ENCODE measurements around the gene KAT2A. TPM values are rescaled to one million over a fixed set of nuclear protein-coding genes. Genes with fewer than 3 reads are reported as not detected.

The KAT2A gene
- total RNA-seq, 1 experiment from 2014 or later = 43.5 TPM

GRCh38 chr17:42072323-42073187, 48.6 kb downstream of the KAT2A start:
- no peak overlapping the region for H4K8ac ChIP-seq (replicated peaks; ENCODE audit: insufficient read length, low read depth, low read length)
- H2AFZ ChIP-seq (ENCODE audit: low read length) = no peak overlapping the region
- no peak overlapping the region for H3K18ac ChIP-seq (ENCODE audit: insufficient read length, low read depth, low read length)

More at GRCh38 chr17:42072323-42073187, 48.6 kb downstream of the KAT2A start:
- Histone ChIP-seq H2BK20ac (ENCODE audit: low read depth, low read length, poor library complexity, severe bottlenecking) (no peak overlapping the region), H3K14ac (ENCODE audit: insufficient read depth, low read length) (no peak overlapping the region), H3K9me3 (ENCODE audit: control insufficient read depth, low read depth, low read length) (no peaks in the 10 kb centered on the region), H3K79me1 (ENCODE audit: insufficient read depth, low read depth, low read length, poor library complexity, severe bottlenecking) (no peaks in the 10 kb centered on the region), H4K91ac (ENCODE audit: insufficient read length, low read depth, low read length) (no peak overlapping the region), H3K9ac (ENCODE audit: extremely low read depth, insufficient read length, low read length) (no peak overlapping the region), H3K4me2 (ENCODE audit: insufficient read depth, insufficient read length, low read length) (peak overlapping the region; percentile 48), H2BK5ac (ENCODE audit: insufficient read length, low read length) (no peak overlapping the region), H3K79me2 (ENCODE audit: insufficient read depth, low read length) (no peaks in the 10 kb centered on the region), H4K5ac (ENCODE audit: insufficient read length, low read depth, low read length) (no peak overlapping the region), H2BK120ac (ENCODE audit: low read depth, low read length, poor library complexity, severe bottlenecking) (no peak overlapping the region), H3K27ac (ENCODE audit: insufficient read length, low read depth, low read length) (no peak overlapping the region), H2AK5ac (ENCODE audit: insufficient read length, low read length) (no peak overlapping the region), H3K27me3 (ENCODE audit: insufficient read depth, low read length) (no peaks in the 10 kb centered on the region), H3K23me2 (ENCODE audit: insufficient read length, low read depth, low read length, poor library complexity, severe bottlenecking) (peaks cover 6% of the 10 kb centered on the region), H3K4me1 (ENCODE audit: insufficient read depth, low read length) (0 out of 2 replicates have a peak, but pooled peaks cover 3% of the 10 kb centered on the region), H3K23ac (ENCODE audit: insufficient read length, low read depth, low read length) (no peak overlapping the region), H3K56ac (ENCODE audit: insufficient read length, low read depth, low read length) (no peak overlapping the region), H2BK15ac (ENCODE audit: low read depth, low read length) (no peak overlapping the region), H3T11ph (ENCODE audit: low read length) (no peak overlapping the region), H4K20me1 (ENCODE audit: control insufficient read depth, insufficient read depth, insufficient read length) (no peaks in the 10 kb centered on the region), H3K4ac (ENCODE audit: low read depth, low read length) (no peak overlapping the region), H2BK12ac (ENCODE audit: insufficient read length, low read depth, low read length) (no peak overlapping the region)
- WGBS (ENCODE audit: extremely low coverage, insufficient read length, low lambda C conversion rate) = no CpG with 5 or more reads among the region's 67 CpGs
- peak overlapping the region; percentile 68 to 80 for H3K4me3 Mint-ChIP-seq
- DNase-seq = no peak
- H3K9me3 Mint-ChIP-seq = no peaks in the 10 kb centered on the region
- 0 out of 3 replicates have a peak, but pooled peaks have one; percentile 15 for TF ChIP-seq CTCF (conservative IDR thresholded peaks at IDR 0.05)
- H3K27me3 Mint-ChIP-seq (ENCODE audit: low read depth) = peaks cover 14% of the 10 kb centered on the region
- H3K27ac Mint-ChIP-seq = no peak overlapping the region
- H3K36me3 Mint-ChIP-seq (ENCODE audit: insufficient read depth in 1 of 3, low read depth in 3 of 3) = no peaks in the 10 kb centered on the region; a peak in 1 of 7 replicates
- H3K4me1 Mint-ChIP-seq = peaks cover 6 to 20% of the 10 kb centered on the region in 2 experiments
